Liver (tissue), 9 donors: ENCODE results near the gene ATP6V1F. TPM values are rescaled to one million over a fixed set of nuclear protein-coding genes. Genes with fewer than 3 reads are reported as not detected.

Source experiments
- DNase-seq: peaks from one replicate; pipeline ENCODE4 v3.0.0-alpha.2; 2017; ENCODE audit warnings: low spot score
- H3K27ac ChIP-seq, 2 donors: one replicate each; pipeline ENCODE4 v1.7.0; 2013; ENCODE audit warnings: inconsistent platforms in 2 of 2, low read length in 2 of 2, control low read depth in 1 of 2, low read depth in 1 of 2, mild to moderate bottlenecking in 1 of 2
- H3K27me3 ChIP-seq, 4 donors: one replicate each; pipeline versions ENCODE4 v1.6.1 to v1.7.0; 2013; ENCODE audit warnings: low read length in 3 of 4, inconsistent platforms in 1 of 4, mild to moderate bottlenecking in 1 of 4, moderate library complexity in 1 of 4; ENCODE audit not compliant: control insufficient read depth in 4 of 4, insufficient read depth in 4 of 4
- H3K36me3 ChIP-seq, 4 donors: one replicate each; pipeline versions ENCODE4 v1.6.1 to v1.7.0; 2013; ENCODE audit warnings: low read length in 3 of 4, mild to moderate bottlenecking in 3 of 4, low read depth in 1 of 4, moderate library complexity in 1 of 4; ENCODE audit not compliant: control insufficient read depth in 4 of 4, insufficient read depth in 3 of 4
- H3K4me1 ChIP-seq, 4 donors: one replicate each; pipeline versions ENCODE4 v1.6.1 to v1.7.0; 2013; ENCODE audit warnings: low read length in 3 of 4, mild to moderate bottlenecking in 3 of 4, moderate library complexity in 1 of 4; ENCODE audit not compliant: control insufficient read depth in 4 of 4, insufficient read depth in 4 of 4
- H3K4me3 ChIP-seq, 3 donors: one replicate each; pipeline versions ENCODE4 v1.6.1 to v1.7.0; 2013; ENCODE audit warnings: low read length in 3 of 3, control low read depth in 1 of 3, low read depth in 1 of 3, mild to moderate bottlenecking in 1 of 3
- H3K9ac ChIP-seq, 2 donors: one replicate each; pipeline ENCODE4 v1.7.0; 2013; ENCODE audit warnings: low read length in 2 of 2, mild to moderate bottlenecking in 2 of 2, moderate library complexity in 2 of 2, control low read depth in 1 of 2, low read depth in 1 of 2
- H3K9me3 ChIP-seq, 4 donors: one replicate each; pipeline versions ENCODE4 v1.6.1 to v1.7.0; 2013; ENCODE audit warnings: low read length in 3 of 4; ENCODE audit not compliant: control insufficient read depth in 4 of 4
- ATF3 ChIP-seq: IDR thresholded peaks from 2 replicates; pipeline ENCODE4 v1.6.1; 2016; ENCODE audit warnings: antibody characterized with exemption
- CTCF ChIP-seq: fragments of 150-350 bp; IDR thresholded peaks from 2 replicates; pipeline ENCODE4 v1.5.1; 2017; ENCODE audit warnings: improper control_type of control experiment, low read depth, low read length; ENCODE audit not compliant: missing input control
- EGR1 ChIP-seq, 2 donors: IDR thresholded peaks; 2 replicates each; pipeline ENCODE4 v1.6.1; 2016 to 2018; ENCODE audit warnings: antibody characterized with exemption in 2 of 2, low read depth in 2 of 2
- FOXA1 ChIP-seq: IDR thresholded peaks from 2 replicates; pipeline ENCODE4 v1.6.1; 2016; ENCODE audit warnings: antibody characterized with exemption
- FOXA2 ChIP-seq: IDR thresholded peaks from 2 replicates; pipeline ENCODE4 v1.6.1; 2016; ENCODE audit warnings: antibody characterized with exemption
- GABPA ChIP-seq, 2 donors: IDR thresholded peaks in 1 of 2; conservative IDR thresholded peaks in 1 of 2; 2 replicates each; pipeline ENCODE4 v1.6.1; 2016; ENCODE audit warnings: antibody characterized with exemption in 2 of 2, mild to moderate bottlenecking in 1 of 2, moderate library complexity in 1 of 2
- HNF4A ChIP-seq, 2 donors: conservative IDR thresholded peaks; 2 replicates each; pipeline ENCODE4 v1.6.1; 2016; ENCODE audit warnings: antibody characterized with exemption in 2 of 2, mild to moderate bottlenecking in 2 of 2
- HNF4G ChIP-seq: IDR thresholded peaks from 2 replicates; pipeline ENCODE4 v1.6.1; 2016; ENCODE audit warnings: antibody characterized with exemption
- JUND ChIP-seq, 2 donors: IDR thresholded peaks; 2 replicates each; pipeline ENCODE4 v1.6.1; 2016; ENCODE audit warnings: antibody characterized with exemption in 2 of 2
- MAX ChIP-seq: IDR thresholded peaks from 2 replicates; pipeline ENCODE4 v1.6.1; 2016; ENCODE audit warnings: antibody characterized with exemption
- NR2F2 ChIP-seq: IDR thresholded peaks from 2 replicates; pipeline ENCODE4 v1.6.1; 2016; ENCODE audit warnings: antibody characterized with exemption
- RAD21 ChIP-seq, 2 donors: IDR thresholded peaks; 2 replicates each; pipeline ENCODE4 v1.6.1; 2016; ENCODE audit warnings: antibody characterized with exemption in 2 of 2, mild to moderate bottlenecking in 2 of 2
- REST ChIP-seq: IDR thresholded peaks from 2 replicates; pipeline ENCODE4 v1.6.1; 2016; ENCODE audit warnings: antibody characterized with exemption, mild to moderate bottlenecking
- RXRA ChIP-seq, 2 donors: IDR thresholded peaks; 2 replicates each; pipeline ENCODE4 v1.6.1; 2017 to 2018; ENCODE audit warnings: antibody characterized with exemption in 2 of 2, mild to moderate bottlenecking in 1 of 2
- SP1 ChIP-seq: IDR thresholded peaks from 2 replicates; pipeline ENCODE4 v1.6.1; 2018; ENCODE audit warnings: antibody characterized with exemption, mild to moderate bottlenecking
- TAF1 ChIP-seq: conservative IDR thresholded peaks from 2 replicates; pipeline ENCODE4 v1.6.1; 2016; ENCODE audit warnings: antibody characterized with exemption, mild to moderate bottlenecking
- YY1 ChIP-seq: IDR thresholded peaks from 2 replicates; pipeline ENCODE4 v1.6.1; 2016; ENCODE audit warnings: antibody characterized with exemption, mild to moderate bottlenecking
- ZBTB33 ChIP-seq: IDR thresholded peaks from 2 replicates; pipeline ENCODE4 v1.6.1; 2016; ENCODE audit warnings: antibody characterized with exemption
- WGBS: extraction: QIAGEN DNeasy Blood & Tissue Kit; methylation state at CpG from one replicate; pipeline ENCODE4 v1.1.7; 2013; 5-methylcytosine and 5-hydroxymethylcytosine counted together
- polyA plus RNA-seq, 2 donors: library from polyadenylated mRNA; stranded (reverse) in 1 of 2; unstranded in 1 of 2; fragments of 200-250 nt in 1 of 2; fragments of >200 nt in 1 of 2; fragmentation: Nextera tagmentation in 1 of 2; extraction: Ambion mirVana in 1 of 2; gene quantifications; one replicate each; pipeline versions ENCODE4 v1.2.1 to v1.2.3, GENCODE V29; 2013 to 2015
- total RNA-seq, 2 donors: library from RNA; depleted of rRNA; stranded (reverse); fragments of >200 nt; gene quantifications; one replicate each; pipeline ENCODE4 v1.2.3, GENCODE V29; 2014
- donor health status: healthy.
- donor health status: healthy.
- donor health status: healthy.
- donor health status: healthy.
- donor health status: healthy.

ATP6V1F gene
- total and polyA plus RNA-seq, 4 donors: 23.1 to 111 (median 47.1) TPM

GRCh38 chr7:128872394-128872824 is 9.8 kb downstream of the ATP6V1F start:
- TF ChIP-seq JUND (IDR thresholded peaks at IDR 0.05) (no peak), NR2F2 (no peak), EGR1 (IDR thresholded peaks at IDR 0.05; ENCODE audit: low read depth in 2 of 2) (no peak), RXRA (IDR thresholded peaks at IDR 0.05) (no peak), HNF4G (no peak), ZBTB33 (no peak), FOXA1 (no peak), RAD21 (IDR thresholded peaks at IDR 0.05) (no peak), TAF1 (no peak), ATF3 (no peak), FOXA2 (no peak), CTCF (no peak), GABPA (IDR thresholded peaks at IDR 0.05 in 1 of 2, conservative IDR thresholded peaks at IDR 0.05 in 1 of 2) (no peak), MAX (no peak), HNF4A (conservative IDR thresholded peaks at IDR 0.05) (no peak), SP1 (no peak), YY1 (no peak), REST (no peak)
- no peak overlapping the region for H3K4me3 ChIP-seq
- WGBS: 73% methylated on average over 13 of the region's 13 CpGs
- DNase-seq: no peak
- H3K36me3 ChIP-seq: no peaks in the 10 kb centered on the region
- H3K9me3 ChIP-seq: no peaks in the 10 kb centered on the region
- H3K9ac ChIP-seq: no peak overlapping the region
- no peak overlapping the region for H3K27ac ChIP-seq
- H3K4me1 ChIP-seq: peaks cover 13 to 18% (median 15%) of the 10 kb centered on the region in 4 donors
- no peaks in the 10 kb centered on the region for H3K27me3 ChIP-seq
